Activated CD4-positive, CD25-positive, alpha-beta regulatory T cell (primary cell): Measurements from ENCODE around the gene EPHB2.

Experiments used
- DNase-seq, 4 experiments: peaks; one replicate each; lab custom pipeline; 2025; lab: John Stamatoyannopoulos, UW

Gene EPHB2

GRCh38 chr1:22953057-22953739, 242.6 kb downstream of the EPHB2 start:
- DNase-seq, result no peak

GRCh38 chr1:22953740-22954141, 243.1 kb downstream of the EPHB2 start:
- no peak for DNase-seq

DNA sequence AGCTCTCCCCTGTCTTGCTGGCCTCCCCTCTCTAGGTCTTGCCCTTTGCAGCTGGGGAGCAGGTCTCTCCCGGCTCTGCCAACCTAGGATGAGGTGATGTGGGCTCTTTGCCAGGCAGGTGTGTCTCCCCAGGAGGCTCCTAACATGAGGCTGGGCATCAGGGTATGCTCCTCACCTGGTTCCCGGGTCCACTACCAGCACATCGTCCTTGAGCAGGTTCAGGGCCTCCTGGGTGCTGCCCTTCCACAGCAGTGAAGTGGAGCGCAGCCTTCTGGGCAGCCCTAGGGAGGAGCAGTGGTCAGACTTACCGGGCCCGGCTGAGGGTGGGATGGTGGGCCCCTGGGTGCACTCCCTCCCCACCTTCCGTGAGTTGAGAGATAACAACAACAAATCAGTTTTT, 244.5 kb downstream of the EPHB2 start:
- DNase-seq, result no peak

GRCh38 chr1:22957066-22957465, 246.4 kb downstream of the EPHB2 start:
- DNase-seq, result no peak

GRCh38 chr1:22958556-22958955, 247.9 kb downstream of the EPHB2 start:
- no peak for DNase-seq

- no peak for DNase-seq
Observed at GRCh38 chr1:22959545-22960360, 249.1 kb downstream of the EPHB2 start.

DNA sequence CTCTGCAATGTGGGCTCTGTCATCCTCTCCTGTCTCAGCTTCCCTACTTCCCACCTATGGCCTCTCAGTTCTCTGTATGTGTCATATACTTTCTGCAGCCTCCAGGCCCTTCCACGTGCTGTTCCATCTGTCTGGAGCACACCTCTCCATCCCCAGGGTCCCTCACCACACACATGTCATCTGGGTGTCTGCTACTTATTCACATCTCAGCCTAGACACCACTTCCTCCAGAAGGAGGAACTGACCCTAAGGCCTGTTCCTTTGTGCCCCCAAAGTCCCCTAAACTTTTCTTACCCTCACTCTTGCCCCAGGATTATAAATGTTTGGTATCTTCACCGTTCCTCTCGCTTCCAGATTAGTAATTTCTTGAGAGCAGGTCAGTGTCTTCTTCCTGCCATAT, 251.9 kb downstream of the EPHB2 start:
- no peak for DNase-seq

- DNase-seq, result no peak
Observed at GRCh38 chr1:22963044-22963677, 252.5 kb downstream of the EPHB2 start.

DNA sequence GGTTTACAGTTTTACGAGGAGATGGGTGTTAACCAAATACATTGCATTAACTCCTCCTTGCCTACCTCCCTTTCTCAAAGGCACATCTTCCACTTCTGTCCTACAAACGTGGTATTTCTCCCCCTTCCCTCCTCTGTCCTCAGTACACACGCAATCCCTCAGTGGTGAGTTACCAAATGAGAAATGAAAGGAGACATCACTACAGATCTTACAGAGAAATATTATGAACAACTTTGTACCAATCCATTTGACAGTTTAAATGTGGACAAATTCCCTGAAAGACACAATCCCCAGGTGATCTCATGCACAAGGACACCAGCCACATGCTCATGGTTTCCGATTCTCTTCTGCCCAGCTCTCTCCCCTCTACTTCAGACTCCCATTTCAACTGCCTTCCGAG, 255.7 kb downstream of the EPHB2 start:
- no peak for DNase-seq

DNA sequence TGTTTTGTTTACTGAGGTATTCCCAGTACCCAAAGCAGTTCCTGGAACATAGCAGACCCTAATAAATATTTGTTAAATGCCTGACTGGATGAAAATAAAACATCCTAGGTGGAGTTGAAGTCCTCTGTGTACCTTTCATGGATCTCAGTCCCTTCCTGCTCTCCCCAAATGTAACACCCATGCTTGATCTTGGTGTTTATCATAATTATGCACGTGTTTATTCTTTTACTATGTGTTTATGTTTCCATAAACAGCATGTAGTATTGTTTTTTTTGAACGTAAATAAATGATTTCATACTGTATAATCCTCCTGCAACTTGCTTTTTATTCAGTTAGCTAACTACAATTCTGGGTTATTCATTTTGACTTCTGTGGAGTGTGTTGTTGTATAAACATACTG, 257.2 kb downstream of the EPHB2 start:
- DNase-seq, result no peak

- no peak for DNase-seq
Observed at GRCh38 chr1:22969304-22969709, 258.7 kb downstream of the EPHB2 start.

DNA sequence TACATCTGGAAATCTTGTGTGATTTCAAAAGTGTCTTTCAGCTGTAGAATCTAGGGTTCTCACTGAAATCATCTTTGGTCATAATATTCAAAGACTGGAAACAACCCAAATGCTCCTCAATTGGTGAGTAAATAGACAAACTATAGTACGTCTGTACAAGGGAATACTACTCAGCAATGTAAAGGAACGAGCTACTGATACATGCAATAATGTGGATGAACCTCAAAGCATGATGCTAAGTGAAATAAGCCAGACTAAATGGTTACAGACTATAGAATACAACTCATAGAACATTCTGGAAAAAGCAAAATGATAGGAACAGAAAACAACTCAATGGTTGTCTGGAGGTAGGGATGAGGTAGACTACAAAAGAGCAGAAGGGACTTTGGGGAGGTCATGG, 259.5 kb downstream of the EPHB2 start:
- no peak for DNase-seq
